Measurements from ENCODE around the gene ZNF672.

ZNF672 gene

GRCh38 chr1:248848602-248849001 is 10.6 kb downstream of the ZNF672 start:
- H3K27me3 ChIP-seq (ENCODE audit: low read depth) = no peaks in the 10 kb centered on the region
- H3K4me3 ChIP-seq = no peak overlapping the region
- in situ Hi-C loops (cut with MboI; ENCODE audit: low sequenced_read_pairs) = no loop called here
- no peaks in the 10 kb centered on the region for H3K4me1 ChIP-seq
- no peaks in the 10 kb centered on the region for H3K9me3 ChIP-seq
- H3K36me3 ChIP-seq (replicated peaks) = peaks cover 70% of the 10 kb centered on the region
- no peak for DNase-seq (ENCODE audit: low spot score in 2 of 2)

- in situ Hi-C loops (cut with MboI; ENCODE audit: low sequenced_read_pairs) = no loop called here
- no peaks in the 10 kb centered on the region for H3K27me3 ChIP-seq (ENCODE audit: low read depth)
- H3K4me3 ChIP-seq = no peak overlapping the region
- H3K4me1 ChIP-seq = no peaks in the 10 kb centered on the region
- no peak for DNase-seq (ENCODE audit: low spot score in 2 of 2)
- peaks cover 75% of the 10 kb centered on the region for H3K36me3 ChIP-seq (replicated peaks)
- H3K9me3 ChIP-seq = no peaks in the 10 kb centered on the region
Measured at GRCh38 chr1:248849152-248849551, 11.1 kb downstream of the ZNF672 start.

GRCh38 chr1:248849637-248850036 is 11.6 kb downstream of the ZNF672 start:
- no peaks in the 10 kb centered on the region for H3K4me1 ChIP-seq
- H3K9me3 ChIP-seq = no peaks in the 10 kb centered on the region
- H3K27me3 ChIP-seq (ENCODE audit: low read depth) = no peaks in the 10 kb centered on the region
- no peak for DNase-seq (ENCODE audit: low spot score in 2 of 2)
- in situ Hi-C loops (cut with MboI; ENCODE audit: low sequenced_read_pairs) = no loop called here
- H3K4me3 ChIP-seq = no peak overlapping the region
- H3K36me3 ChIP-seq (replicated peaks) = peaks cover 80% of the 10 kb centered on the region

GRCh38 chr1:248850124-248850523 is 12.1 kb downstream of the ZNF672 start:
- Histone ChIP-seq H3K4me3 (no peak overlapping the region), H3K36me3 (replicated peaks) (peaks cover 85% of the 10 kb centered on the region), H3K27me3 (ENCODE audit: low read depth) (no peaks in the 10 kb centered on the region), H3K4me1 (no peaks in the 10 kb centered on the region), H3K9me3 (no peaks in the 10 kb centered on the region)
- in situ Hi-C loops (cut with MboI; ENCODE audit: low sequenced_read_pairs) = no loop called here
- DNase-seq (ENCODE audit: low spot score in 2 of 2) = no peak

- no peaks in the 10 kb centered on the region for H3K27me3 ChIP-seq (ENCODE audit: low read depth)
- in situ Hi-C loops (cut with MboI; ENCODE audit: low sequenced_read_pairs) = no loop called here
- H3K9me3 ChIP-seq = no peaks in the 10 kb centered on the region
- H3K4me3 ChIP-seq = no peak overlapping the region
- no peak for DNase-seq (ENCODE audit: low spot score in 2 of 2)
- no peaks in the 10 kb centered on the region for H3K4me1 ChIP-seq
- peaks cover 89% of the 10 kb centered on the region for H3K36me3 ChIP-seq (replicated peaks)
Measured at GRCh38 chr1:248850536-248851251, 12.7 kb downstream of the ZNF672 start.

GRCh38 chr1:248851390-248851789 is 13.4 kb downstream of the ZNF672 start:
- Histone ChIP-seq H3K27me3 (ENCODE audit: low read depth) (no peaks in the 10 kb centered on the region), H3K4me3 (no peak overlapping the region), H3K9me3 (no peaks in the 10 kb centered on the region), H3K36me3 (replicated peaks) (peaks cover 88% of the 10 kb centered on the region), H3K4me1 (no peaks in the 10 kb centered on the region)
- DNase-seq (ENCODE audit: low spot score in 2 of 2) = no peak
- in situ Hi-C loops (cut with MboI; ENCODE audit: low sequenced_read_pairs) = no loop called here

GRCh38 chr1:248852481-248853405 is 14.7 kb downstream of the ZNF672 start:
- DNase-seq (ENCODE audit: low spot score in 2 of 2) = no peak

GRCh38 chr1:248853663-248854375 is 15.8 kb downstream of the ZNF672 start:
- peaks cover 71% of the 10 kb centered on the region for H3K36me3 ChIP-seq (replicated peaks)

More at GRCh38 chr1:248852481-248853405, 14.7 kb downstream of the ZNF672 start:
- Histone ChIP-seq H3K4me1 (peaks cover 10% of the 10 kb centered on the region; the same call in 1 of the 2 replicates), H3K9me3 (no peaks in the 10 kb centered on the region), H3K27me3 (ENCODE audit: low read depth) (no peaks in the 10 kb centered on the region), H3K36me3 (replicated peaks) (peaks cover 81% of the 10 kb centered on the region), H3K4me3 (no peak overlapping the region)
- in situ Hi-C loops (cut with MboI; ENCODE audit: low sequenced_read_pairs) = no loop called here

GRCh38 chr1:248855580-248855979 is 17.6 kb downstream of the ZNF672 start:
- H3K27me3 ChIP-seq (ENCODE audit: low read depth) = no peaks in the 10 kb centered on the region
- in situ Hi-C loops (cut with MboI; ENCODE audit: low sequenced_read_pairs) = no loop called here
- no peak overlapping the region for H3K4me3 ChIP-seq
- H3K36me3 ChIP-seq (replicated peaks) = peaks cover 54% of the 10 kb centered on the region
- H3K9me3 ChIP-seq = no peaks in the 10 kb centered on the region
- peaks cover 14% of the 10 kb centered on the region for H3K4me1 ChIP-seq
- DNase-seq (ENCODE audit: low spot score in 2 of 2) = no peak

More at GRCh38 chr1:248853663-248854375, 15.8 kb downstream of the ZNF672 start:
- in situ Hi-C loops (cut with MboI; ENCODE audit: low sequenced_read_pairs) = no loop called here
- Histone ChIP-seq H3K4me1 (peaks cover 14% of the 10 kb centered on the region), H3K27me3 (ENCODE audit: low read depth) (no peaks in the 10 kb centered on the region), H3K4me3 (no peak overlapping the region), H3K9me3 (no peaks in the 10 kb centered on the region)
- no peak for DNase-seq (ENCODE audit: low spot score in 2 of 2)

GRCh38 chr1:248856176-248856575 is 18.2 kb downstream of the ZNF672 start:
- no peaks in the 10 kb centered on the region for H3K9me3 ChIP-seq
- H3K4me1 ChIP-seq = peaks cover 14% of the 10 kb centered on the region
- no peak for DNase-seq (ENCODE audit: low spot score in 2 of 2)
- peaks cover 51% of the 10 kb centered on the region for H3K36me3 ChIP-seq (replicated peaks)
- in situ Hi-C loops (cut with MboI; ENCODE audit: low sequenced_read_pairs) = no loop called here
- no peak overlapping the region for H3K4me3 ChIP-seq
- H3K27me3 ChIP-seq (ENCODE audit: low read depth) = no peaks in the 10 kb centered on the region

- in situ Hi-C loops (cut with MboI; ENCODE audit: low sequenced_read_pairs) = no loop called here
- H3K9me3 ChIP-seq = no peaks in the 10 kb centered on the region
- no peaks in the 10 kb centered on the region; the same call in 1 of the 2 replicates for H3K27me3 ChIP-seq (ENCODE audit: low read depth)
- no peak for DNase-seq (ENCODE audit: low spot score in 2 of 2)
- H3K4me1 ChIP-seq = peaks cover 14% of the 10 kb centered on the region
- H3K4me3 ChIP-seq = peak overlapping the region; percentile 47
- H3K36me3 ChIP-seq (replicated peaks) = peaks cover 42% of the 10 kb centered on the region
Measured at GRCh38 chr1:248857201-248857600, 19.2 kb downstream of the ZNF672 start.

GRCh38 chr1:248857749-248858095 is 19.7 kb downstream of the ZNF672 start:
- no peaks in the 10 kb centered on the region; the same call in 1 of the 2 replicates for H3K27me3 ChIP-seq (ENCODE audit: low read depth)
- peak overlapping the region; percentile 47 for H3K4me3 ChIP-seq
- no peaks in the 10 kb centered on the region for H3K9me3 ChIP-seq
- no peak for DNase-seq (ENCODE audit: low spot score in 2 of 2)
- in situ Hi-C loops (cut with MboI; ENCODE audit: low sequenced_read_pairs) = no loop called here
- H3K36me3 ChIP-seq (replicated peaks) = peaks cover 37% of the 10 kb centered on the region
- peaks cover 14% of the 10 kb centered on the region for H3K4me1 ChIP-seq

- peaks cover 32% of the 10 kb centered on the region for H3K36me3 ChIP-seq (replicated peaks)
- in situ Hi-C loops (cut with MboI; ENCODE audit: low sequenced_read_pairs) = no loop called here
- peaks cover 14% of the 10 kb centered on the region for H3K4me1 ChIP-seq
- H3K9me3 ChIP-seq = no peaks in the 10 kb centered on the region
- peak; percentile 38 to 76 for DNase-seq (ENCODE audit: low spot score in 2 of 2)
- peak overlapping the region; percentile 47 for H3K4me3 ChIP-seq
- H3K27me3 ChIP-seq (ENCODE audit: low read depth) = no peaks in the 10 kb centered on the region; the same call in 1 of the 2 replicates
Measured at GRCh38 chr1:248858096-248858890, 20.3 kb downstream of the ZNF672 start.
